HepG2 (cell line): Measurements from ENCODE around the gene ZNF446. TPM values are rescaled to one million over a fixed set of nuclear protein-coding genes. Genes with fewer than 3 reads are reported as not detected.

Experiments
- ARID2 ChIP-seq: sonication (generic); formaldehyde crosslinking; IDR thresholded peaks from 2 replicates; pipeline ENCODE4 v1.8.1; 2022; ENCODE audit warnings: mild to moderate bottlenecking, missing genetic modification reagents, borderline replicate concordance
- CTCF ChIP-seq: sonication (generic); formaldehyde crosslinking; IDR thresholded peaks from 2 replicates; pipeline ENCODE4 v1.5.0; 2020; ENCODE audit warnings: mild to moderate bottlenecking, missing genetic modification reagents, moderate library complexity
- ELF1 ChIP-seq: sonication (generic); formaldehyde crosslinking; IDR thresholded peaks from 2 replicates; pipeline ENCODE4 v1.4.0; 2020; ENCODE audit warnings: missing genetic modification reagents
- SALL1 ChIP-seq: sonication (generic); formaldehyde crosslinking; IDR thresholded peaks from 2 replicates; pipeline ENCODE4 v1.8.0; 2022; ENCODE audit warnings: mild to moderate bottlenecking, missing genetic modification reagents
- SKIL ChIP-seq: sonication (generic); formaldehyde crosslinking; IDR thresholded peaks from 2 replicates; pipeline ENCODE4 v1.8.0; 2022; ENCODE audit warnings: missing genetic modification reagents, mild to moderate bottlenecking, moderate library complexity, borderline replicate concordance
- TFDP1 ChIP-seq: IDR thresholded peaks from 2 replicates; pipeline ENCODE4 v1.6.1; 2016; ENCODE audit warnings: missing compliant biosample characterization, missing genetic modification reagents, borderline replicate concordance
- TIGD3 ChIP-seq: sonication (generic); formaldehyde crosslinking; IDR thresholded peaks from 2 replicates; pipeline ENCODE4 v1.5.1; 2020; ENCODE audit warnings: mild to moderate bottlenecking, missing genetic modification reagents, borderline replicate concordance
- ZBTB42 ChIP-seq: sonication (generic); formaldehyde crosslinking; IDR thresholded peaks from 2 replicates; pipeline ENCODE4 v1.5.0; 2020; ENCODE audit warnings: mild to moderate bottlenecking, missing genetic modification reagents
- ZGPAT ChIP-seq: IDR thresholded peaks from 2 replicates; pipeline ENCODE4 v1.6.1; 2016; ENCODE audit warnings: mild to moderate bottlenecking
- ZNF101 ChIP-seq: sonication (generic); formaldehyde crosslinking; IDR thresholded peaks from 2 replicates; pipeline ENCODE4 v1.4.0; 2020; ENCODE audit warnings: mild to moderate bottlenecking, low read depth, missing genetic modification reagents, borderline replicate concordance
- ZNF563 ChIP-seq: sonication (generic); formaldehyde crosslinking; IDR thresholded peaks from 2 replicates; pipeline ENCODE4 v1.8.0; 2022; ENCODE audit warnings: mild to moderate bottlenecking, moderate library complexity, missing genetic modification reagents
- ZNF580 ChIP-seq: IDR thresholded peaks from 2 replicates; pipeline ENCODE4 v1.6.1; 2016; ENCODE audit warnings: low read depth, borderline replicate concordance
- ZNF598 ChIP-seq: sonication (generic); formaldehyde crosslinking; IDR thresholded peaks from 2 replicates; pipeline ENCODE4 v1.5.1; 2020; ENCODE audit warnings: mild to moderate bottlenecking, missing genetic modification reagents, borderline replicate concordance
- ZNF616 ChIP-seq: sonication (generic); formaldehyde crosslinking; IDR thresholded peaks from 2 replicates; pipeline ENCODE4 v1.5.0; 2020; ENCODE audit warnings: low read depth, mild to moderate bottlenecking, missing genetic modification reagents
- ZNF704 ChIP-seq: sonication (generic); formaldehyde crosslinking; IDR thresholded peaks from 2 replicates; pipeline ENCODE4 v1.8.1; 2023; ENCODE audit warnings: mild to moderate bottlenecking, inconsistent platforms, moderate library complexity, missing genetic modification reagents, borderline replicate concordance
- polyA plus RNA-seq, 8 experiments: library from polyadenylated mRNA; depleted of rRNA in 3 of 8; stranded (reverse) in 7 of 8; unstranded in 1 of 8; fragments of >200 nt; fragmentation: Illumina TruSeq in 4 of 8; extraction: Trizol in 4 of 8; gene quantifications; 2 replicates each; pipeline versions ENCODE4 v1.2.1 to v1.2.3, GENCODE V29; 2011 to 2016; ENCODE audit warnings: low read depth in 4 of 8, missing spikeins in 1 of 8, mixed read lengths in 1 of 8; ENCODE audit not compliant: insufficient read depth in 1 of 8
- total RNA-seq, 5 experiments: library from RNA; depleted of rRNA; stranded (reverse); fragments of >200 nt; fragmentation: Illumina TruSeq; extraction: Trizol; gene quantifications; 2 replicates each; pipeline ENCODE4 v1.2.3, GENCODE V29; 2016; ENCODE audit warnings: low read depth in 1 of 5

The ZNF446 gene
- total and polyA plus RNA-seq, 2 of the 13 experiments (the other 11 are each of a cell fraction or from before 2014, with no cell fraction given) = 3.0 to 3.6 TPM

GRCh38 chr19:58466760-58467589 is 9.2 kb upstream of the ZNF446 start, which contains the start of gene ZNF324 (continued):
- TF ChIP-seq ZNF704 (CRISPR knock-in tag) (no peak), ZBTB42 (CRISPR knock-in tag) (no peak), ARID2 (CRISPR knock-in tag) (no peak), SALL1 (CRISPR knock-in tag) (peak; percentile 30; the same call in 1 of the 2 replicates), ELF1 (CRISPR knock-in tag) (peak; percentile 98), ZNF580 (CRISPR knock-in tag) (no peak; the same call in 1 of the 2 replicates), SKIL (CRISPR knock-in tag) (no peak), ZNF101 (CRISPR knock-in tag) (no peak), TIGD3 (CRISPR knock-in tag) (no peak), ZNF598 (no peak), ZNF563 (CRISPR knock-in tag) (no peak), CTCF (peak; percentile 62), ZGPAT (CRISPR knock-in tag) (peak; percentile 72), ZNF616 (CRISPR knock-in tag) (no peak), TFDP1 (CRISPR knock-in tag) (peak; percentile 40; the same call in 1 of the 2 replicates)
